NCI-H128 (cell line): ENCODE measurements around the gene CLDN12.
"Not testable (repeated sequence)": the region's sequence is repeated elsewhere in the genome, so short reads cannot be mapped to it uniquely, and the experiment has no call there.

ENCODE experiments used
- DNase-seq: peaks from one replicate; lab custom pipeline; 2025; ENCODE audit not compliant: unreplicated experiment; lab: John Stamatoyannopoulos, UW

The CLDN12 gene

GRCh38 chr7:90432752-90433151 is 29.5 kb downstream of the CLDN12 start:
- DNase-seq = no peak

GRCh38 chr7:90433221-90433620 is 30.0 kb downstream of the CLDN12 start:
- DNase-seq = no peak

- DNase-seq = no peak
Measured at GRCh38 chr7:90445633-90446032, 42.4 kb downstream of the CLDN12 start.

GRCh38 chr7:90446137-90446899 is 43.1 kb downstream of the CLDN12 start:
- DNase-seq = no peak

GRCh38 chr7:90453259-90453891 is 50.1 kb downstream of the CLDN12 start:
- DNase-seq = no peak

- DNase-seq = no peak
Measured at GRCh38 chr7:90453931-90454330, 50.7 kb downstream of the CLDN12 start.

GRCh38 chr7:90455163-90456030 is 52.1 kb downstream of the CLDN12 start:
- DNase-seq = no peak

- DNase-seq = no peak
Measured at GRCh38 chr7:90458104-90458503, 54.8 kb downstream of the CLDN12 start.

GRCh38 chr7:90459888-90460287 is 56.6 kb downstream of the CLDN12 start:
- DNase-seq = no peak

- no peak for DNase-seq
Measured at GRCh38 chr7:90461219-90461618, 58.0 kb downstream of the CLDN12 start.

GRCh38 chr7:90463151-90463628 is 59.9 kb downstream of the CLDN12 start:
- DNase-seq = not testable (repeated sequence)
